Measurements from ENCODE around the gene ZNF467.

ZNF467 gene

GRCh38 chr7:149779502-149779805, 6.1 kb upstream of the ZNF467 start:
- Histone ChIP-seq H3K4me3 (ENCODE audit: insufficient read depth in 1 of 2, low read depth in 1 of 2, low read length in 2 of 2) (no peak overlapping the region), H2BK15ac (ENCODE audit: low read depth, poor library complexity, severe bottlenecking) (no peak overlapping the region), H3K36me3 (ENCODE audit: control insufficient read depth in 1 of 2, insufficient read depth in 2 of 2, low read depth in 1 of 2, low read length in 2 of 2) (no peaks in the 10 kb centered on the region), H2BK120ac (ENCODE audit: low read depth, low read length) (no peak overlapping the region), H3K18ac (ENCODE audit: low read depth in 1 of 2, low read length in 2 of 2) (no peak overlapping the region), H2AK5ac (ENCODE audit: low read length, severe bottlenecking) (no peak overlapping the region), H3K4me1 (ENCODE audit: control insufficient read depth, insufficient read depth, low read depth, low read length) (peaks cover 10% of the 10 kb centered on the region), H4K91ac (ENCODE audit: low read length) (no peak overlapping the region), H2AFZ (ENCODE audit: low read depth, low read length) (no peak overlapping the region), H4K8ac (ENCODE audit: low read length) (no peak overlapping the region), H3K27me3 (ENCODE audit: control insufficient read depth in 1 of 2, insufficient read depth in 1 of 2, low read length in 2 of 2) (peaks cover 44 to 46% of the 10 kb centered on the region in 2 experiments), H3K14ac (ENCODE audit: low read length in 2 of 2) (no peak overlapping the region), H3K4ac (ENCODE audit: low read depth in 1 of 2, low read length in 2 of 2) (no peak overlapping the region), H2BK5ac (ENCODE audit: low read depth, low read length, poor library complexity, severe bottlenecking) (no peak overlapping the region), H3K27ac (ENCODE audit: low read length, poor library complexity, severe bottlenecking) (no peak overlapping the region), H3K23ac (ENCODE audit: low read length in 2 of 2) (no peak overlapping the region), H3K4me2 (ENCODE audit: low read length, poor library complexity, severe bottlenecking) (no peak overlapping the region), H3K79me1 (replicated peaks; ENCODE audit: low read length, poor library complexity, severe bottlenecking) (no peaks in the 10 kb centered on the region), H3K9me3 (ENCODE audit: control insufficient read depth, low read length) (no peaks in the 10 kb centered on the region), H3K9ac (ENCODE audit: low read length) (no peak overlapping the region), H2BK12ac (ENCODE audit: low read length in 2 of 2) (no peak overlapping the region)
- WGBS, result 87% methylated on average over 4 of the region's 4 CpGs
- DNase-seq, result no peak

DNA sequence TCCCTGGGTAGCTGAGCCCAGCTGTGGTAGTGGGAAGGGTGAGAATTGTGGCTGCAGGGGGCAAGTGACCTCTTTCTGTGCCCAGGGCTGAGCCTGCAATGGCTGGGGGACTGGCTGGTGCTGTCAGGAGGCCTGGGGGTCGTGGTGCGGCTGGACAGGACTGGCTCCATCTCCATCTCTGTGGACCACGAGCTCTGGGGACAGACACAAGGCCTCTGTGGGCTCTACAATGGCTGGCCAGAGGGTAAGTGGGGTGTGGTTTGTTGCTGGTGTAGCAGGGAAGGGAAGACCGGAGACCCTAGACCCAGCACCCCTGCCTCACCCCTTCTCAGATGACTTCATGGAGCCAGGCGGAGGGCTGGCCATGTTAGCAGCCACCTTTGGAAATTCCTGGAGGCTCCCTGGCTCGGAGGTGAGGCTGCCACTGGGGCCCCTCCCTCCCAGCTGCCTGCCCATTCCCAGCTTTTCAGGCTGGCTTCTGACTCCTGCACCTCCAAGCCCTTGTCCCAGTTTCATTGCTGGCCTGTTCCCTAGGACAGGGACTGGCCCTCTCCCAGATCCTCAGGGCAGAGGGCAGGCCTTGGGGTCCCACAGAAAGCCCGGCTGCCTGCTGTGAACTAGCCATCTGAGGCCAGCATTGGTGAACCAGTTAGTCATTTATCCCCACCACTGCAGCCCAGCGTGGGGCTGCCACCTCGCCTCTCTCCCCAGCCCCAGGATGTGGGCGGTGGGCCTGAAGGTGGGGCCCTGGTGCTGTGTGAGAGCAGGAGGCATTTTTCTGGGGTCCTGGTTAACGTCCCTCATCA, 5.5 kb upstream of the ZNF467 start:
- no peak overlapping the region for H3K18ac ChIP-seq (ENCODE audit: low read depth in 1 of 2, low read length in 2 of 2)
- H2BK15ac ChIP-seq (ENCODE audit: low read depth, poor library complexity, severe bottlenecking), result no peak overlapping the region
- H3K27me3 ChIP-seq (ENCODE audit: control insufficient read depth in 1 of 2, insufficient read depth in 1 of 2, low read length in 2 of 2), result peaks cover 45 to 46% of the 10 kb centered on the region in 2 experiments
- no peak overlapping the region for H2BK5ac ChIP-seq (ENCODE audit: low read depth, low read length, poor library complexity, severe bottlenecking)
- H3K79me1 ChIP-seq (replicated peaks; ENCODE audit: low read length, poor library complexity, severe bottlenecking), result no peaks in the 10 kb centered on the region
- H3K4me3 ChIP-seq (ENCODE audit: insufficient read depth in 1 of 2, low read depth in 1 of 2, low read length in 2 of 2), result no peak overlapping the region
- H2AFZ ChIP-seq (ENCODE audit: low read depth, low read length), result no peak overlapping the region
- H3K4me2 ChIP-seq (ENCODE audit: low read length, poor library complexity, severe bottlenecking), result no peak overlapping the region
- H3K36me3 ChIP-seq (ENCODE audit: control insufficient read depth in 1 of 2, insufficient read depth in 2 of 2, low read depth in 1 of 2, low read length in 2 of 2), result no peaks in the 10 kb centered on the region
- H3K9ac ChIP-seq (ENCODE audit: low read length), result no peak overlapping the region
- no peak overlapping the region for H3K14ac ChIP-seq (ENCODE audit: low read length in 2 of 2)
- WGBS, result 72% methylated on average over 10 of the region's 11 CpGs
- no peak for DNase-seq
- H2BK120ac ChIP-seq (ENCODE audit: low read depth, low read length), result no peak overlapping the region
- H3K4me1 ChIP-seq (ENCODE audit: control insufficient read depth, insufficient read depth, low read depth, low read length), result peaks cover 15% of the 10 kb centered on the region
- H2AK5ac ChIP-seq (ENCODE audit: low read length, severe bottlenecking), result no peak overlapping the region
- no peak overlapping the region for H3K4ac ChIP-seq (ENCODE audit: low read depth in 1 of 2, low read length in 2 of 2)
- no peak overlapping the region for H3K27ac ChIP-seq (ENCODE audit: low read length, poor library complexity, severe bottlenecking)
- no peak overlapping the region for H4K8ac ChIP-seq (ENCODE audit: low read length)
- no peak overlapping the region for H3K23ac ChIP-seq (ENCODE audit: low read length in 2 of 2)
- H4K91ac ChIP-seq (ENCODE audit: low read length), result no peak overlapping the region
- H3K9me3 ChIP-seq (ENCODE audit: control insufficient read depth, low read length), result no peaks in the 10 kb centered on the region
- H2BK12ac ChIP-seq (ENCODE audit: low read length in 2 of 2), result no peak overlapping the region

DNA sequence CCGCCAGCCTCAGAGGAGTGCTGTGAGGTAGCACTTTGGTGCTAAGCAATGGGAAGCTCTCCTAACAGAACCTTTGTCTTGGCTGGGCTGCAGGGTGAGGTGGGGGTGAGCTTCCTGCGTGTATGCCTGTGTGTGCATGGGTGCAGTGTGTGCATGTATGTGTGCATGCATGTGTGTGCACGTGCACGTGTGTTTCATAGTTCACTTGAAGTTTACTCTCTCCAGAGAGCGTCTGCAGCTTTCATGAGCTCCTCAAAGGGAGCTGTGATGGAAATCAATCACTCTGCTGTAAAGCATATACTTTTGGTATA, 4.9 kb upstream of the ZNF467 start:
- Histone ChIP-seq H2AFZ (ENCODE audit: low read depth, low read length) (no peak overlapping the region), H2BK120ac (ENCODE audit: low read depth, low read length) (no peak overlapping the region), H2BK15ac (ENCODE audit: low read depth, poor library complexity, severe bottlenecking) (no peak overlapping the region), H3K9ac (ENCODE audit: low read length) (no peak overlapping the region), H3K79me1 (replicated peaks; ENCODE audit: low read length, poor library complexity, severe bottlenecking) (no peaks in the 10 kb centered on the region), H2BK12ac (ENCODE audit: low read length in 2 of 2) (no peak overlapping the region), H3K4ac (ENCODE audit: low read depth in 1 of 2, low read length in 2 of 2) (no peak overlapping the region), H3K4me2 (ENCODE audit: low read length, poor library complexity, severe bottlenecking) (no peak overlapping the region), H3K9me3 (ENCODE audit: control insufficient read depth, low read length) (no peaks in the 10 kb centered on the region), H3K18ac (ENCODE audit: low read depth in 1 of 2, low read length in 2 of 2) (no peak overlapping the region), H3K27me3 (ENCODE audit: control insufficient read depth in 1 of 2, insufficient read depth in 1 of 2, low read length in 2 of 2) (peaks cover 47% of the 10 kb centered on the region in 2 experiments), H3K4me3 (ENCODE audit: insufficient read depth in 1 of 2, low read depth in 1 of 2, low read length in 2 of 2) (no peak overlapping the region), H3K14ac (ENCODE audit: low read length in 2 of 2) (no peak overlapping the region), H3K23ac (ENCODE audit: low read length in 2 of 2) (no peak overlapping the region), H3K36me3 (ENCODE audit: control insufficient read depth in 1 of 2, insufficient read depth in 2 of 2, low read depth in 1 of 2, low read length in 2 of 2) (no peaks in the 10 kb centered on the region), H4K8ac (ENCODE audit: low read length) (no peak overlapping the region), H3K4me1 (ENCODE audit: control insufficient read depth, insufficient read depth, low read depth, low read length) (peaks cover 21% of the 10 kb centered on the region), H4K91ac (ENCODE audit: low read length) (no peak overlapping the region), H2AK5ac (ENCODE audit: low read length, severe bottlenecking) (no peak overlapping the region), H2BK5ac (ENCODE audit: low read depth, low read length, poor library complexity, severe bottlenecking) (no peak overlapping the region), H3K27ac (ENCODE audit: low read length, poor library complexity, severe bottlenecking) (no peak overlapping the region)
- no peak for DNase-seq
- 86% methylated on average over 5 of the region's 5 CpGs for WGBS

DNA sequence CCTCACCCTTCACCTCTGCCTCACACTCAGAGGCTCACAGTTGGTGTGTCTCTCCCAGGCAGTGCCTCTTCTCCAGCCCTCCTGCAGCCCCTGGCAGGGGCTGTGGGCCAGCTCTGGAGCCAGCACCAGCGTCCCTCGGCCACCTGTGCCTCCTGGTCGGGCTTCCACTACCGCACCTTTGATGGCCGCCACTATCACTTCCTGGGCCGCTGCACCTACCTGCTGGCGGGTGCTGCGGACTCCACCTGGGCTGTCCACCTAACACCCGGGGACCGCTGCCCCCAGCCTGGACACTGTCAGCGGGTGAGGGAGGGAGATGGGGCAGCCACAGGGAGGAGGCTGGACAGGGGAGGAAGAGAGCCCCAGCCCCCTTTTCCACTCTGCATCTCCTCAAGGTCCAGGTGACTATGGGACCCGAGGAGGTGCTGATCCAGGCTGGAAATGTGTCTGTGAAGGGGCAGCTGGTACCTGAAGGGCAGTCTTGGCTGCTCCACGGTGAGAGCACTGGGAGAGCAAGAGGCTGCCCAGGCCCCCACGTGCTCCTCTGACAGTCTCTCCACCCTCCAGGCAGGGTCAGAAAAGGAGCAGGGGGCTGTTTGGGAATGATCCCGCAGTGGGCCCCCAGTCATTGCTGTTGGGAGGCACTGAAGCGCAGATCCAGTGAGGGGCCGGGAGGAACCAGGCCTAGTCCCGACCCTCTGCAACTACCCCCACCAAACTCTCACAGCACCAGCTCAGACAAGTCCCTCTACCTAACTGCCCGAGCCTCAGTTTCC, 4.4 kb upstream of the ZNF467 start:
- H4K8ac ChIP-seq (ENCODE audit: low read length), result no peak overlapping the region
- H3K4ac ChIP-seq (ENCODE audit: low read depth in 1 of 2, low read length in 2 of 2), result no peak overlapping the region
- peaks cover 27% of the 10 kb centered on the region for H3K4me1 ChIP-seq (ENCODE audit: control insufficient read depth, insufficient read depth, low read depth, low read length)
- H3K4me3 ChIP-seq (ENCODE audit: insufficient read depth in 1 of 2, low read depth in 1 of 2, low read length in 2 of 2), result no peak overlapping the region
- H3K14ac ChIP-seq (ENCODE audit: low read length in 2 of 2), result no peak overlapping the region
- H2AK5ac ChIP-seq (ENCODE audit: low read length, severe bottlenecking), result no peak overlapping the region
- no peak overlapping the region for H3K4me2 ChIP-seq (ENCODE audit: low read length, poor library complexity, severe bottlenecking)
- H3K9ac ChIP-seq (ENCODE audit: low read length), result no peak overlapping the region
- H2BK5ac ChIP-seq (ENCODE audit: low read depth, low read length, poor library complexity, severe bottlenecking), result no peak overlapping the region
- no peak overlapping the region for H4K91ac ChIP-seq (ENCODE audit: low read length)
- no peaks in the 10 kb centered on the region for H3K79me1 ChIP-seq (replicated peaks; ENCODE audit: low read length, poor library complexity, severe bottlenecking)
- no peak overlapping the region for H3K18ac ChIP-seq (ENCODE audit: low read depth in 1 of 2, low read length in 2 of 2)
- no peak overlapping the region for H2BK120ac ChIP-seq (ENCODE audit: low read depth, low read length)
- peak overlapping the region; percentile 62 for H2BK15ac ChIP-seq (ENCODE audit: low read depth, poor library complexity, severe bottlenecking)
- H3K36me3 ChIP-seq (ENCODE audit: control insufficient read depth in 1 of 2, insufficient read depth in 2 of 2, low read depth in 1 of 2, low read length in 2 of 2), result no peaks in the 10 kb centered on the region
- no peaks in the 10 kb centered on the region for H3K9me3 ChIP-seq (ENCODE audit: control insufficient read depth, low read length)
- DNase-seq, result no peak
- H3K27ac ChIP-seq (ENCODE audit: low read length, poor library complexity, severe bottlenecking), result no peak overlapping the region
- 90% methylated on average over 16 of the region's 19 CpGs for WGBS
- H2BK12ac ChIP-seq (ENCODE audit: low read length in 2 of 2), result peak overlapping the region in 1 of 2 experiments; percentile 42
- peaks cover 47% of the 10 kb centered on the region in 2 experiments for H3K27me3 ChIP-seq (ENCODE audit: control insufficient read depth in 1 of 2, insufficient read depth in 1 of 2, low read length in 2 of 2)
- no peak overlapping the region for H2AFZ ChIP-seq (ENCODE audit: low read depth, low read length)
- peak overlapping the region in 1 of 2 experiments; percentile 9 for H3K23ac ChIP-seq (ENCODE audit: low read length in 2 of 2)
